HEK293T (cell line): ENCODE data around the gene ARHGAP23.

Source experiments
- BHLHE40 ChIP-seq: fragments of 450-650 bp; IDR thresholded peaks from 2 replicates; pipeline ENCODE4 v1.6.1; 2016; ENCODE audit warnings: mild to moderate bottlenecking, moderate library complexity, borderline replicate concordance
- CTBP1 ChIP-seq: fragments of 450-650 bp; IDR thresholded peaks from 2 replicates; pipeline ENCODE4 v1.6.1; 2016; ENCODE audit warnings: borderline replicate concordance
- FOXA1 ChIP-seq: fragments of 450-650 bp; IDR thresholded peaks from 2 replicates; pipeline ENCODE4 v1.6.1; 2016; ENCODE audit warnings: mild to moderate bottlenecking
- HDGF ChIP-seq: fragments of 450-650 bp; IDR thresholded peaks from 2 replicates; pipeline ENCODE4 v1.6.1; 2017; ENCODE audit warnings: antibody characterized with exemption, borderline replicate concordance
- LEF1 ChIP-seq: fragments of 450-650 bp; IDR thresholded peaks from 2 replicates; pipeline ENCODE4 v1.6.1; 2017; ENCODE audit warnings: mild to moderate bottlenecking, borderline replicate concordance
- NFRKB ChIP-seq: fragments of 450-650 bp; IDR thresholded peaks from 2 replicates; pipeline ENCODE4 v1.6.1; 2016; ENCODE audit warnings: mild to moderate bottlenecking, moderate library complexity
- SP1 ChIP-seq: fragments of 450-650 bp; IDR thresholded peaks from 2 replicates; pipeline ENCODE4 v1.6.1; 2017
- SUZ12 ChIP-seq: fragments of 450-650 bp; IDR thresholded peaks from 2 replicates; pipeline ENCODE4 v1.6.1; 2016; ENCODE audit warnings: mild to moderate bottlenecking
- ZNF384 ChIP-seq: fragments of 450-650 bp; IDR thresholded peaks from 2 replicates; pipeline ENCODE4 v1.6.1; 2016

DNA sequence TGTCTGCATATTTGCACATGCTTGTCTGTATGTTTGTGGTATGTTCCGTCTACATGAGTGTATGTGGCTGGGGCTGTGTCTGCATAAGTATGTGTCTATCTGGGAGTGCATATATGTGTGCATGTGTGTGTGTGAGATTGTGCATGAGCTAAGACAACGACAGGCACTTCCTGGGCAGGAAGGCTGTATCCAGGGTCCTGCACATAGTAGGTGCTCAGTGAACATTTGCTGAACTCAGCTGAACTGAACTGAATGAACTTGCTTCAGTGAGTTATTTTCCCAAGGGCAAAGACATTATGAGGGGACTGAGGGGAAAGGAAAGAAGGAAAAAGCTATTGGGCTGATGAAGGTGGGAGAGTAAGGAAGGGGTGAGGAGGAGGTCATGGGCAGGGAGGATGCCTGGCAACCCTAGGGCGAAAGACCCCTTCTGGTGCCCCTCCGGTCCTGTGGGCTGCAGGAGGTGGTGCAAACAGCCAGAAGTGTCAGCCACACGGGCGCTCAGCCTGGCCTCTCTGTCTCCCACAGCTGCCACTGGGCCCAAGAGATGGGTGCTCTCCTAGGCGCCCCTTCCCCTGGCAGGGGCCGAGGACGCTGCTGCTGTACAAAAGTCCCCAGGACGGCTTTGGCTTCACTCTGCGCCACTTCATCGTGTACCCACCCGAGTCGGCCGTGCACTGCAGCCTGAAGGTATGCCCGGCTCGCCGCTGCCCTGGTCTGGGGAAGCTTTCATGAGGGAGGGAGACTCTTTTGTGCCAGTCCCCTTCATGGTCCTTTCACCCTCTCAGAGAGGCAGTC is 29.5 kb downstream of the ARHGAP23 start:
- TF ChIP-seq HDGF (no peak), BHLHE40 (no peak), ZNF384 (no peak), SUZ12 (no peak), CTBP1 (no peak), NFRKB (no peak), SP1 (no peak), FOXA1 (no peak), LEF1 (no peak)
